WI38 (cell line): ENCODE measurements around the gene LFNG.

ENCODE experiments used
- H3K4me3 ChIP-seq: 2 replicates; pipeline ENCODE4 v1.5.1; 2011; ENCODE audit warnings: low read depth, mild to moderate bottlenecking, control low read depth, low read length
- TF ChIP-seq, protein P1 (sequence below): IDR thresholded peaks from 2 replicates; pipeline ENCODE4 v1.5.1; 2012; ENCODE audit warnings: low read depth, mild to moderate bottlenecking, control low read depth, low read length

LFNG gene

GRCh38 chr7:2537981-2538851 lies 18.6 kb downstream of the LFNG start:
- no peak overlapping the region for H3K4me3 ChIP-seq
- TF ChIP-seq, protein P1, sequence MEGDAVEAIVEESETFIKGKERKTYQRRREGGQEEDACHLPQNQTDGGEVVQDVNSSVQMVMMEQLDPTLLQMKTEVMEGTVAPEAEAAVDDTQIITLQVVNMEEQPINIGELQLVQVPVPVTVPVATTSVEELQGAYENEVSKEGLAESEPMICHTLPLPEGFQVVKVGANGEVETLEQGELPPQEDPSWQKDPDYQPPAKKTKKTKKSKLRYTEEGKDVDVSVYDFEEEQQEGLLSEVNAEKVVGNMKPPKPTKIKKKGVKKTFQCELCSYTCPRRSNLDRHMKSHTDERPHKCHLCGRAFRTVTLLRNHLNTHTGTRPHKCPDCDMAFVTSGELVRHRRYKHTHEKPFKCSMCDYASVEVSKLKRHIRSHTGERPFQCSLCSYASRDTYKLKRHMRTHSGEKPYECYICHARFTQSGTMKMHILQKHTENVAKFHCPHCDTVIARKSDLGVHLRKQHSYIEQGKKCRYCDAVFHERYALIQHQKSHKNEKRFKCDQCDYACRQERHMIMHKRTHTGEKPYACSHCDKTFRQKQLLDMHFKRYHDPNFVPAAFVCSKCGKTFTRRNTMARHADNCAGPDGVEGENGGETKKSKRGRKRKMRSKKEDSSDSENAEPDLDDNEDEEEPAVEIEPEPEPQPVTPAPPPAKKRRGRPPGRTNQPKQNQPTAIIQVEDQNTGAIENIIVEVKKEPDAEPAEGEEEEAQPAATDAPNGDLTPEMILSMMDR, result no peak

- H3K4me3 ChIP-seq, result no peak overlapping the region
- TF ChIP-seq, protein P1, result no peak
Observed at GRCh38 chr7:2539031-2539911, 19.7 kb downstream of the LFNG start.

- no peak overlapping the region for H3K4me3 ChIP-seq
- TF ChIP-seq, protein P1, result no peak
Observed at GRCh38 chr7:2540133-2540532, 20.6 kb downstream of the LFNG start.

DNA sequence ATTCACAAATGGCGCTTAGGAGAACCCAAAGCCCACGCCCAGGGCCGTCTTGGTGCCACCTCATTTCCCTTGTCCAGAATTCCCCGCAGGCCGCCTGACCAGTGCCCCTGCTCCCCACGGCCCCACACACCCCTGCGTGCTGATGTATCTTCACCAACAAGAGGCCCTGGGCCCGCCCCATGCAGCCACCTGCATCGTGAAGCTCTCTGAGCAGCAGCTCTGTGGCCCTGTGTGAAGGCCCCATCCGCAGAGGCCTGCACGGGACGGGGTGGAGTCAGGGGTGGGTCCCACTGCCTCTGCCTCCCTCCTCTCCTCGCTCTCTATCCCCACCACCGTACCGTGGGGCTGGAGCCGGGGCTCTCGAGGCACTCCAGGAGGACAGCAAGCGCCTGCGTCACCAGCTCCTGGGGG lies 21.1 kb downstream of the LFNG start:
- H3K4me3 ChIP-seq, result no peak overlapping the region
- TF ChIP-seq, protein P1, result no peak

DNA sequence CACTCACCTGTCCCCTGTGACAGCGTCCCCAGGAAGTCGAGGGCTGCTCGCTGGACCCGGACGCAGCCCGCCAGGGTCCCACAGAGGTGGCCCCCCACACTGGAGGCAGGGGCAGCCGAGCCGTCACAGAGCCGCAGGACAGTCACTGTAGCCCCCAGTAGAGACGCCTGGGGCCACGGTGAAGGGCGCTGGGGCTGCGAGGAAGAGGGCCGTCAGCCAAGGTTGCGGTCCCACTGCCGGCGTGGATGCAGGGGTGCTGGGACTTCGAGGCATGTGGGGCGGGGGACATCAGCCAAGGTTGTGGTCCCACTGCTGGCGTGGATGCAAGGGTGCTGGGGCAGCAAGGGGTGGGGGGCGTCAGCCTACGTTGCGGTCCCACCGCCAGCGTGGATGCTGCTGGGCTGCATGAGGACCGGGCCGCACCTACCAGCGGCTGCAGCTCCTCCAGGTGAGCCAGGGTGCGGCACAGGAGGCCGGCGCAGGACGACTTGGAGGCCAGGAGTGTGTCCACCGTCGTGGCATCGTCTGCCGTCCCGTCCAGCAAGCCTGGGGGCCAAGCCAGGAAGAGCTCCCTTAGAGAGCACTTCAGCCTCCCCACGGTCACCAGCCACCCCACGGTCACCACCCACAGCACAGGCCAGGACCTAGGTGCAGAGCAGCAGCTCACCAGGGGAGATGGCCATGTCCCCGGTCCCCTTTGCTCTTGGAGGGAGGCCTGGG lies 21.9 kb downstream of the LFNG start:
- TF ChIP-seq, protein P1, result no peak
- H3K4me3 ChIP-seq, result no peak overlapping the region

DNA sequence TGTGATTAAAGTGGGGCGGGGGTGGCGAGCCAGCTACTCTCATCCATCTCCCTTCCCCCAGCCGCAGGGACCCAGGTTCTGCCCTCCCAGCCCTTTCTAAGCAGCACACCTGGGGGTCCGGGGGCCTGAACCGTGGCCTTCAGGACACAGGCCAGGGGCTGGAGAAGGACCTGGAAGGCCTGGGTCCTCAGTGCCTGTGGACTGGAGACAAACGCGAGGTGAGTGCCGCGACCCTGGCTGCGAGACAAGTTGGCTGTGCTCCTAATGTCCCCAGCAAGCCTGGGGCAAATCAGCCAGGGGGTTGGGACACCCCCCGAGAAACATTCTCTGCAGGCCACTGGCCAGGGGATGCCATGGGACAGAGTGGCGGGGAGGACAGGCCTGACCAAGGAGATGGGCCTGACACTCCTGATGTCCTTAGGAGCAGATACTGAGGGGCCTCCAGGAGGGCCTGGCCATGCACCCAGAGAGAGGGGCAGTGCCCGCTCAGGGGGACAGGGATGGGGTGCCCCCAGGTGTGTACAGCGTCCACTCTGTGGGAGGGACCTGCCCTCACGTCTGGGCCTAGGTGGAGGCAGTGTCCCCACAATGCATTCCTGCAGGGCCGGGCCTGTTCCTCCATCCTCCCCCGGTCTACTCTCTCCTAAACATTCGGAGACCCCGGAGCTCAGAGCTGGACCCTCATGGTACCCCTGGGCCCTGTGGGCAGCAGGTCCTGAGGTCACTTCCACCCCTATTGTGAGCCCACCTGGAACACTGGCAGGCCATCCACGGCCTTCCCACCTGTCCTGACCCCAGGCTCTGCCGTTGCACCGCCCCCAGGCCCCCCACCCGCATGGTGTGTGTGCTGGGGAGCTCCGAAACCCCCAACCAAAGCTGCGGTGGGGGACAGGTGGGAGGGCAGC lies 22.7 kb downstream of the LFNG start:
- TF ChIP-seq, protein P1, result no peak
- H3K4me3 ChIP-seq, result no peak overlapping the region
